Measurements from ENCODE around the gene TSPAN32.

GRCh38 chr11:2367266-2368160 is 65.7 kb downstream of the TSPAN32 start:
- TF ChIP-seq CTCF (IDR thresholded peaks at IDR 0.05; ENCODE audit: low read depth, low read length) (no peak), EZH2phosphoT487 (IDR thresholded peaks at IDR 0.05; ENCODE audit: low read depth) (no peak)

Data from OCI-LY3 (cell line).